CD4-positive, alpha-beta T cell treated with Interleukin-17A for 4 hours (primary cell): ENCODE data around the gene TNFSF13B.
"Not testable (repeated sequence)": the region's sequence is repeated elsewhere in the genome, so short reads cannot be mapped to it uniquely, and the experiment has no call there.

Source experiments
- DNase-seq: peaks from one replicate; pipeline ENCODE4 v3.0.0-alpha.2; 2020; ENCODE audit warnings: mixed read lengths

TNFSF13B gene

DNA sequence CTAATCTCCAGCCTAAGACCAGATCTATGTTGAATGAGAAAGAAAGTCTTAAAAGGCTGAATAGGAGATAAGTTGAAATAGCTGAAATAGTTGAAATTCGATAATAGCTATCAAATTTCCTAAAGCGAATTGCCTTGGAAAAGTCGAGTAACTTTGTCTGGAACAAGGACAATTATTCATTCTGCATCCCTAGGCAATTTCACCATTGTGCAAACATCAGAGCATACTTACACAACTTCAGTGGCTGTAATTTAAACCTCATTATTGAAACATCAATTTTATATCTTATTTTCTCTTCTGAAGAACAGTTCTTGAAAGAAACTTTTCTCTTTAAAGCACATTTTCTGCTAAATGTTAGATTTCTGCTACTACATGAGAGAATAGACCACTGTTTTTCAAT is 13.6 kb downstream of the TNFSF13B start:
- DNase-seq, result no peak

- DNase-seq, result no peak
These were observed 19.2 kb downstream of the TNFSF13B start for GRCh38 chr13:108288741-108289140.

GRCh38 chr13:108289819-108290218 is 20.3 kb downstream of the TNFSF13B start:
- DNase-seq, result no peak

DNA sequence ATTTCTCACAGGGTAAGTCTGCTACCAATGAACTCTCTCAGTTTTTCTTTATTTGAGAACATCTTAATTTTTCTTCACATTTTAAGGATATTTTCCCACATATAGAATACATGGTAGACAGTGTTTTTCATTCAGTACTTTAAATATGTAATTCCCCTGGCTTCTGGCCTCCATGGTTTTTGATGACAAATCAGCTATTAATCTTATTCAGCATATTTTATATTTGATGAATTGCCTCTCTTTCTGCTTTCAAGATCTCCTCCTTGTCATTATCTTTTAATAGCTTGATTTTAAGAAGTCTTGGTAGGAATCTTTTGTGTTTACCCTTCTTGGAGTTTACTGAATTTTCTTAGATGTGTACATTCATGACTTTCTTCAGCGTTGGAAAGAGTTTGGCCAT is 27.6 kb downstream of the TNFSF13B start:
- no peak for DNase-seq

DNA sequence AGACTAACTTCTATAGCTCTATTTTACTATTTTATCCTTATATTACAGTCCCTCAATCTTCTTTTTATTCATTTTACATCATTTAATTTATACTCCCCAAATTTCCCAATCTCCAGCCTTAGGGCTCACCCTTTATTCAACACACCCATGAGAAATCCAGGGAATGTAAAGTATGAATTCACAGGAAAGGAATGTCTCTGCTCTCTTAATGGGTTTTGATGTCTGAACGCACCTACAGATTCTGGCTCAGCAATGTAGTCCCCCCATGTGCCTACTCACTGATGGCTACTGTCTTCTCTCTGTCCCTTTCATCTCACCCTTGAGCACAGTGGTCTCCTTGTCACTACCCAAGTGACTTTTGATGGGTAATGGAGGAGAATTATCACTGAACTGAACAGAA is 32.8 kb downstream of the TNFSF13B start:
- no peak for DNase-seq

DNA sequence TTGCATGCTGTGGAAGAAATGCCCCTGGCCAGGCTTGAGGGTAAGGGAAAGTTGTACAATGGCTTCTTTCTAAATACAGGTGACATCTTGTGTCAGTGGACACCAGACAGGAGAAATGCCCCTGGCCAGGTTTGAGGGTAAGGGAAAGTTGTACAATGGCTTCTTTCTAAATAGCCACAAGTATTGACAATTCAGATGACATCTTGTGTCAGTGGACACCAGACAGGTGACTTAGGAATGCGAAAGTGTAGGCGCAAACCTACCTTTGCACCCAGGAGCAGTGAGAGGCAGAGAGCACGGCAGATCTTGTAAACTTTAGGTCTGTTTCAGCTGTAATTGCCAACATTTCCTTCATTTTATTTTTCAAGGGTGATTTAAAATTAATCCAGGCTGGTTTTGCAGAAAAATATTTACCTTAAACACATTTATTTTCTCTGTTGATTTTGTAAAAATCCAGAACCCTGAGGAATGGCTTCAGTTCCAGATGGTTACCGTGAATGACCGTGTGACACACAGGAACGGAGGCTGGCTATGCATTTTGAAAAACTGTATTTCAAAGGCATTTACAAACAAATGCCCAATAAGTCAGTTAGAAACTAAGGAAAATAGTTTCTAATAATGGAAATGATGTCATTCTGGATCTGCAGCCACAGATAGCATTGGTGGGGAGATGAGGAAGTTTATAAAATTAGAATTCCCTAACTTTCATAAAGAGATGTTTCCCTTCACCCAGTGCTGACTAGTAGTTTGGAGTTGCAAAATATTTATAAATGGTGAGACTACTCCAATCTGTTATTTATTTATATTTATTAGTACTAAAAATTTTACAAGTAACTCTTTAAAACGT is 34.9 kb downstream of the TNFSF13B start:
- DNase-seq, result no peak

DNA sequence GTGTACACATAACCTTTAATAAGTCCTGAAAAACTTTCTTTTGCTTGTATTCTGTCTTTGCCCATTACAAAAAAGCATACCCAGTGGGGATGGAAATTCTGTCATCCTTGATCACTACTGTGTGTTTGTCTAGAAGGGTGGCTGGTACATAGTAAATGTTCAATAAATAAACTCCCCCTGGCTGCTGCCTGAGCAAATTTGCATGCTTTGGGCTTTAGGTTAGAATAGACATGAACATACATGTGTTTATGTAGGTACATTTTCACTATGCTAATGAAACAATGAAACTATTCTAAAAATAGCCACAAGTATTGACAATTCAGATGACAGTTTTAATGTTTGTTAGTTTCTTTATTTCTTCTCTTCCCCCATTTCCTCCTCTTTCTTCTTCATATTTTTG is 36.1 kb downstream of the TNFSF13B start:
- no peak for DNase-seq

DNA sequence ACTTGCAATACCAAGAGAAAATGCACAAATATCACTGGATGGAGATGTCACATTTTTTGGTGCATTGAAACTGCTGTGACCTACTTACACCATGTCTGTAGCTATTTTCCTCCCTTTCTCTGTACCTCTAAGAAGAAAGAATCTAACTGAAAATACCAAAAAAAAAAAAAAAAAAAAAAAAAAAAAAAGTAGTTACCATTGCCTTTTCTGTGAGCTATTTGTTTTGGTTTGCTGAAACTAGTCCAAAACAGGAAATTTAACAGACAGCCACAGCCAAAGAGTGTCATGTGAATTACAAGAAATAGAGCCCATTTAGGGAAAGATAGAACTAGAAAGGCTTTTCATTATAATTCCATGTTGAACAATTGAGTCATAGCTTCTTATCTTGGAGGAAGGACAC is 37.3 kb downstream of the TNFSF13B start:
- no peak for DNase-seq

DNA sequence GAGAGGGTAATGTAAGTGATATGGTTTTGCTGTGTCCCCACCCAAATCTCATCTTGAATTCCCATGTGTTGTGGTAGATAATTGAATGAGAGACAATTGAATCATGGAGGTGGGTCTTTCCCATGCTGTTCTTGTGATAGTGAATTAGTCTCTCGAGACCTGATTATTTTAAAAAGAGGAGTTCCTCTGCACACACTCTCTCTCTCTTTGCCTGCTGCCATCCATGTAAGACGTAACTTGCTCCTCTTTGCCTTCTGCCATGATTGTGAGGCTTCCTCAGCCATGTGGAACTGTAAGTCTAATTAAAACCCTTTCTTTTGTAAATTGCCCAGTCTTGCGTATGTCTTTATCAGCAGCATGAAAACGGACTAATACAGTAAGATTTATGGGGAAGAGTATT is 42.1 kb downstream of the TNFSF13B start:
- not testable (repeated sequence) for DNase-seq

GRCh38 chr13:108313382-108313781 is 43.9 kb downstream of the TNFSF13B start:
- DNase-seq, result no peak

GRCh38 chr13:108315273-108315672 is 45.8 kb downstream of the TNFSF13B start:
- DNase-seq, result no peak

GRCh38 chr13:108315991-108316390 is 46.5 kb downstream of the TNFSF13B start:
- no peak for DNase-seq

GRCh38 chr13:108316413-108316812 is 46.9 kb downstream of the TNFSF13B start:
- DNase-seq, result no peak

DNA sequence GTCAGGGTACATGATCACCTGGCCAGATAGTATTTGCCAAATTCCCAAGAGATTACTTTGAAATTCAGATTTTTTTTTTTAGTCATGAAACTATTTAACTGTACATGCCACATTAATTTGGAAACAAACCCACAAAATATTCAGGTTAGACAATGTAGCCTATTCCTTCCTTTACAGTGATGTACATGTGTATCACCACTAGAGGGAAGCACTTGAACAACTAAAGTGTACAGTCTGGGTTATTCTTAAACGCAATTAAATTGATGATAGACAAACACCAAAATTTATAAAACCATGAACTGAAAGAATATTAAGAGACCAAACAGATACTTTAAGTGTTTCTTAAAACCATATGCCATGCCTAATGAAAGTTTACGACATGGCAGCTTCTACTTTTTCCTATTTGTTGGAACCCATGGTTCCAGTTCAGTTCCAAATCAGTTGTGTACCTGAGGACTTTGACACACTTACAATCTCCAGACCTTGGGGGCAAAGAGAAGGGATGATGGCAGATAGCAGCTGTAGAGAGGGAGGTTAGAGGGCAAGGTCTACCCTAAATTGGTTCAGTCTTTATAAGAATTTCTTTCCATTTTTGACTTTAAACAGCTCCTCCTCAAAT is 52.8 kb downstream of the TNFSF13B start:
- DNase-seq, result no peak

GRCh38 chr13:108323031-108323430 is 53.5 kb downstream of the TNFSF13B start:
- DNase-seq, result no peak

DNA sequence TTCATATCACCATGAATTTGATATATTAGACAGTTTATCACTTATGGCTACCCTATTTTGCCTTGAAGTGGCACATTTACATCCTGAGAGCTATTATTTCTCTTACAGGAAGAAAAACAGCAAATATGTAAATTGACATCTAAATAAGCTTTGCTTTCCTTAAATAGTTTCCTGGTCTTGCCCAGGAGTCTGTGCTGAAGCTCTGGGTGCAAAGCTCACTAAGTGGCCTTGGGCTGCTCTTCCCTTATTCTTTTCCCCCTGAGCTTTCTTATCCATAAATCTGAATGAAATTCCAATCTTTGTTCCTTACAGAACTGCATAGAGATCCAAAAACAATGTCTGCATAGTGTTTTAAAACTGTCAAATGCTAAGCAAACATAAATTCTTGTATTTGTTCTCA is 56.3 kb downstream of the TNFSF13B start:
- no peak for DNase-seq

- DNase-seq, result peak; percentile 16
These were observed 56.8 kb downstream of the TNFSF13B start for GRCh38 chr13:108326309-108326708.

DNA sequence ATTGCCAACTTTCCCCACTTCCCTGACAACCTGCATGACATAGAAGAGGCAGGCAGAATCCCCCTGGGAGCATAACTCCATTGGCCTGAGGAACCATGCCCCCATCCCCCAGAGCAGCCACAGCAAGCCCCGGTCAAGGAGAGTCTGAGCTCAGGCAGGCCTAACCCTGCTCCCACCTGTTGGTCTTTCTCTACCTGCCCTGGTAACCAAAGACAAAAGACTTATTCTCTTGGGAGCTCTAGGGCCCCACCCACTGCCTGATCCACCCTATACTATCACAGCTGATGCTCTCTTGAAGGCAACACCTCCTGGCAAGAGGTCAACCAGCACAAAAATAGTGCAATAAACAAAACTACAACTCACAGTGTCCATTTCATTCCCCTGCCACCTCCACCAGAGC is 59.3 kb downstream of the TNFSF13B start:
- DNase-seq, result no peak

DNA sequence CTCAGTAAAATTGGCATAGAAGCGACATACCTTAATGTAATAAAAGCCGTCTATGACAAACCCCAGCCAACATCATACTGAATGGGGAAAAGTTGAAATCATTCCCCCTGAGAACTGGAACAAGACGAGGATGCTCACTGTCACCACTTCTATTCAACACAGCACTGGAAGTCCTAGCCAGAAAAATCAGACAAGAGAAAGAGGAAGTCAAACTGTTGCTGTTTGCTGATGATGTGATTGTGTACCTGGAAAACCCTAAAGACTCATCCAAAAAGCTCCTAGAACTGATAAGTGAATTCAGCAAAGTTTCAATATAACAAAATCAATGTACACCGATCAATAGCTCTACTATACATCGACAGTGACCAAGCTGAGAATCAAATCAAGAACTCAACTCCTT is 63.3 kb downstream of the TNFSF13B start:
- no peak for DNase-seq

- DNase-seq, result peak; percentile 19
These were observed 73.1 kb downstream of the TNFSF13B start for GRCh38 chr13:108342369-108343289.

DNA sequence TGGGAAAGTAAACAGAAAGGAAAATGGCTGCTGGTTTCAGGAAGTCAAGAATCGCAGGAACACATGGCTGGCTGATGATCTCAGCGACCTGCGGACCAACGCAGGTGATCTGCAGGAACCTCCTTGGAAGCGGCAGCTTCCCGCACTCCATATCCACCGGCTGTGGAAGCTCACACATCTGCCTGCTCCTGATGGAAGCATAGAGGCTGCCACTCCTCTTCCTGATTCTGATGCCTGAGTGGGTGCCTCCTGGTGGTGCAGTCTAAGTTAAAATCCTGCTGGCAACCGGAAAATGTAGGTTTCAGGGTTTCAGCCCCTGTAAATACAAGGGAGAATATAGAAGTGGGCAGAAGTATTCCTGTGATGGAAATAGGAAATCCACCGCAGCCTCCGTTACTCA is 75.5 kb downstream of the TNFSF13B start:
- no peak for DNase-seq

GRCh38 chr13:108346376-108346775 is 76.9 kb downstream of the TNFSF13B start:
- DNase-seq, result peak; percentile 45

DNA sequence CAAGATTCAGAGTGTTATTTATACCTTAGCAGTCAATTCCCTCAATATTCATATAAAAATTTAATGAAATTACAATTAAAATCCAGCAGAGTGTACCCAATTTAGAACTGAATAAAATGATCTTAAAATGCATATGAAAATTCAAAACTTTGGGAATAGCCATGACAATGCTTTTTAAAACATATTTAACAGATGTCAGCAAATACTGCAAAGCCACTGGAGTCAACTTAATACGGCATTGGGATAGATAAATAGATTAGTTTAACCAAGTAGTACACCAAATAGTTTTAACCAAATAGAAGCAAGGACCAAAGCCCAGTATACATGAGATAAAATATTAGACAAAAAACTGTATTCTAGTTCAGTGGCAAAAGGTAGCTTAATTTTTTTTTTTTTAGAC is 79.8 kb downstream of the TNFSF13B start:
- no peak for DNase-seq
